Liver (tissue), 3 donors: Measurements from ENCODE around the gene USP15.

ENCODE experiments used
- CTCF ChIP-seq: fragments of 150-350 bp; IDR thresholded peaks from 2 replicates; pipeline ENCODE4 v1.5.1; 2017; ENCODE audit warnings: improper control_type of control experiment, low read depth, low read length; ENCODE audit not compliant: missing input control
- EGR1 ChIP-seq, 2 donors: IDR thresholded peaks; 2 replicates each; pipeline ENCODE4 v1.6.1; 2016 to 2018; ENCODE audit warnings: antibody characterized with exemption in 2 of 2, low read depth in 2 of 2
- FOXA2 ChIP-seq: IDR thresholded peaks from 2 replicates; pipeline ENCODE4 v1.6.1; 2016; ENCODE audit warnings: antibody characterized with exemption
- GABPA ChIP-seq, 2 donors: IDR thresholded peaks in 1 of 2; conservative IDR thresholded peaks in 1 of 2; 2 replicates each; pipeline ENCODE4 v1.6.1; 2016; ENCODE audit warnings: antibody characterized with exemption in 2 of 2, mild to moderate bottlenecking in 1 of 2, moderate library complexity in 1 of 2
- RAD21 ChIP-seq, 2 donors: IDR thresholded peaks; 2 replicates each; pipeline ENCODE4 v1.6.1; 2016; ENCODE audit warnings: antibody characterized with exemption in 2 of 2, mild to moderate bottlenecking in 2 of 2
- TAF1 ChIP-seq: conservative IDR thresholded peaks from 2 replicates; pipeline ENCODE4 v1.6.1; 2016; ENCODE audit warnings: antibody characterized with exemption, mild to moderate bottlenecking
- ZBTB33 ChIP-seq: IDR thresholded peaks from 2 replicates; pipeline ENCODE4 v1.6.1; 2016; ENCODE audit warnings: antibody characterized with exemption
- donor health status: healthy.
- donor health status: healthy.

GRCh38 chr12:62292761-62293344 is 32.6 kb downstream of the USP15 start:
- no peak for TF ChIP-seq CTCF
- TF ChIP-seq ZBTB33 = no peak
- TF ChIP-seq RAD21 (IDR thresholded peaks at IDR 0.05) = no peak
- TF ChIP-seq GABPA (IDR thresholded peaks at IDR 0.05 in 1 of 2, conservative IDR thresholded peaks at IDR 0.05 in 1 of 2) = no peak
- TF ChIP-seq EGR1 (IDR thresholded peaks at IDR 0.05; ENCODE audit: low read depth in 2 of 2) = no peak
- no peak for TF ChIP-seq FOXA2
- TF ChIP-seq TAF1 = no peak
